HG03460 (cell line): ENCODE measurements around the gene KMT2D.
"Not testable (repeated sequence)": the region's sequence is repeated elsewhere in the genome, so short reads cannot be mapped to it uniquely, and the experiment has no call there.

Experiments used
- ATAC-seq: cut with Tn5 transposase; IDR thresholded peaks from one replicate; pipeline ENCODE4 v1.9.1; 2021; ENCODE audit not compliant: unreplicated experiment

The KMT2D gene

DNA sequence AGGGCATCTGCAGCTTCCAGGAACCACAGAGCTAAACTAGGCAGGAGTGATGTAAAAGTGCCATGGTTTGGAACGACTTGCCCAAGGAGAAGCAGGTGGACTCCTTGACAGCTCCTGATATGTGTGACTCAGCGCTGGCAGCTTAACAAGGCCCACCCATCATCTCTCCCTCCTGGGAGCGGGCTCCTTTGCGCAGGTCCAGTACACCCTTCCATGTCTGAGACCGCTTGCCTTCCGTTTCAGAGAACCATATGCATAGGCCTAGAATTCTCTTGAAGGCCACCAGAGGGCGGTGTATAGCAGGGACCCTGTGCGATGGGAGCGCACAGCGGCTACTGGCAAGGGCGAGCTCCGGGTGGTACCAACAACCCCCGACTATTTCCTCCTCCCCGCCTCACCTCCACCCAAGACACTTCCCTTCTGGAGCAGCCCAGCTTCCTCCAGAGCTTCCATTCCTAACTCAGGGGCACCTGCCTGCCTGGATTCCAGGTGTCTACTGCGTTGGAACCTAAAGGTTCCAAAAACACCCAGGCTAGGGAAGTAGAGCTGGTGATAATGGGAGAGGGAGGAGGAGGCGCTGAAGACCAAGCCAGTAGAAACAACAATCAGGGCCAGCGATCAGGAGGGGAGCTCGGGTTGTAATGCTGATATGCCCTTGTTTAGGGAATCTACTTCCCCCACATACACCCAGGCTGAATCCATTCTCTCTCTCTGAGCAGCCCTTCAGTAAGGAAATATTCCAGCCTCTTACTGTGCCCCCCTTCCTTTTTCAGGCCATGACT lies 27.7 kb upstream of the KMT2D start:
- ATAC-seq, result peak; percentile 74

DNA sequence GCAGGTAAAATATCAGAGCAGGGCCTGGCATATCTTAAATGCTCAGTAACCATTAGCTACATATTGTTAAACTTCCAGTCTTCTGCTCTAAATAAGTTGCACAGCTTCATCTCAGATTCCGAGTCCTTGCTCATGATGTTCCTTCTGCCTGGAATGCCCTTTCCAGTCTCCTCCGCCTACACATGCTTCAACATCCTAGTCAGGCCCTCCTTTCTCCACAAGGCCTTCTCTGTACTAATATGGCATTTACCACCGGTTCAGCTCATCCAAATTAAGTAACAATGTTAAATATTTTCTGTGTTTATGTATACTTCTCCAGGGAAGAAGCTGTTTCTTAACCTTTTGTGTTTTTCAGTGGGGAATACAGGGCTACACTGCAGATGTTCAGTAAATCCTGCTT lies 25.5 kb upstream of the KMT2D start:
- no peak for ATAC-seq

DNA sequence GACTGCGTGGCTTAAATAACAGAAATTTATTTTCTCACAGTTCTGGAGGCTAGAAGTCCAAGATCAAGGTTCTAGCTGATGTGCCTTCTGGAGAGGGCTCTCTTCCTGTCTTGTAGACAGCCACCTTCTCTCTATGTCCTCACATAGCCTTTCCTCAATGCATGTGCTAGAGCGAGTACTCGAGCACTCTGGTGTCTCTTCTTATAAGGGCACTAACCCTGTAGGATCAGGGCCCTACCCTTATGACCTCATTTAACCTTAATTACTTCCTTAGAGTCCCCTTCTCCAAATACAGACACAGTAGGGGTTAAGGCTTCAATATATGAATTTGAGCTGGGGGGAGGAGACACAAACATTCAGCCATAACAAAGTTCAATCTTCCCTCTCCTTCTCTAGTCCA lies 23.8 kb upstream of the KMT2D start:
- ATAC-seq, result no peak

DNA sequence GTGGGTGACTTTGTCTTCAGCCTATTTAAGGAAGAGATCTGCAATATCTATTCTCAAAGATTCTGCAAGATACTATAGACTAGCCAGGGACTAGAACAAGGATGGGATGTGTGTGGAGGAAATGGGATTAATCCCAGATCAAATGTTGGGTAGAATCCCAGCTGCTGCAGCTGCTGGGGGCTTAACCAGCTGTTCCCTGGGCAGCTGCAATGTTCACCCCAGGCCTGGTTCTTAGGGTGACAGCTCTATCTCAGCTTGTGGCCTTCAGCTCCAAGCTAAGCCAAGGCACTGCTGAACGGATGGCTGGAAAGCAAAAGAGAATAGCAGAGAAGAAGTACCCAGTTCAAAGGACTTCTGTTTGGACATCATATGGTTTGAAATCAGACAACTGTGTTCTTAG lies 19.2 kb upstream of the KMT2D start:
- ATAC-seq, result no peak

DNA sequence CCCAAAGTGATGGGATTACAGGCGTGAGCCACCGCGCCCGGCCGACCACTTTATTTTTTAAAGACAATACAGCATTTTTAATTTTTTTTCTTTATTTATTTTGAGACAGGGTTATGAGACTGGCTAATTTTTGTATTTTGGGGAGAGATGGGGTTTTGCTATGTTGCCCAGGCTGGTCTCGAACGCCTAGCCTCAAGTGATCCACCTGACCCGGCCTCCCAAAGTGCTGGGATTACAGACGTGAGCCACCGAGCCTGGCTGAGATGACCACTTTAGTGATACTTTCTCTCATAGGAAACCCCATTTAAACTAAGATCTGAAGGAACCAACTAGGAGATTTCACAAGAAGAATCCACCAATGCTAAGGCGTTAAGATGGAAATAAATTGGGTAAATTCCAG lies 10.4 kb upstream of the KMT2D start:
- no peak for ATAC-seq

DNA sequence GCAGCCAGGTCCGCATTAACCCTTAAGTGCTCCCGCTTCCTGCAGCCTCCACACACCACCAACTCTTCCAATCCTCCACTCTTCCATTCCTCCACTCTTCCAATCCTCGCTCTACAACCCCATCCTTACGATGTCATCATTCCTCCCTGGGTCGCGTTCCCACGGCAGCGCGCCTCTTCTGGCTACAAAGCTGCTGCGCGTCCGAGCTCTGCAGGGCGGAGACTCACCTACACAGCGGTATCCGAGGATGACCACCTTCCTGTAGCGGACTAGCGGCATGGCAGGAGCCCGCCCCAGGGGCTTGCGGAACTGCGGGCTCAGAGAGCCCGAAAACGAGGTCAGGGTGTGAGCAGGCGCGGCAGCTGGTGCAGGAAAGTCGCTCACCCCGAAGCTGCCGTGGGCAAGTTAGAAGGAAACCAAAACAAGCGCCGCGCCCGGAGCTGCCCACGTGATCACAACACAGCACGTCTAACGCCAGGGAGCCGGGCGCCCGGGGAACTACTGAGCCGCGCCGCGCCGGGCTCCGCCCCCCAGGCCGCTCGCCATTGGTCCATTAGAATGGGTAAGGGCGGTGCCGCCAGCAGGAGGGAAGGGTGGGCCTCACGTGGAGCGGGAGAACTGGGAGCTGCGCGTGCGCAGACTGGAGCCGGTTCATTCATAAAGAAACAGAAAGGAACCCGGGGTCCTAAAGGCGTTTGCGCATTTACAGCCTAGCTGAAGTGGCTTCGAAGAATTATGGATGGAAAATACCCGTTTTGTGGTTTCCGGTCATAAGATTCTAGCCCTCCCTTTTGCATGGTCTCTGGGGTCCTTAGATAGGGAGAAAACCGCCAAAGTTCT lies 9.1 kb upstream of the KMT2D start, which contains the start of gene RHEBL1:
TSS of gene RHEBL1 (minus strand) at position 473 of the 840 bp plus-strand sequence. CDS start at position 279, 194 bp downstream.
- peak; percentile 98 for ATAC-seq

DNA sequence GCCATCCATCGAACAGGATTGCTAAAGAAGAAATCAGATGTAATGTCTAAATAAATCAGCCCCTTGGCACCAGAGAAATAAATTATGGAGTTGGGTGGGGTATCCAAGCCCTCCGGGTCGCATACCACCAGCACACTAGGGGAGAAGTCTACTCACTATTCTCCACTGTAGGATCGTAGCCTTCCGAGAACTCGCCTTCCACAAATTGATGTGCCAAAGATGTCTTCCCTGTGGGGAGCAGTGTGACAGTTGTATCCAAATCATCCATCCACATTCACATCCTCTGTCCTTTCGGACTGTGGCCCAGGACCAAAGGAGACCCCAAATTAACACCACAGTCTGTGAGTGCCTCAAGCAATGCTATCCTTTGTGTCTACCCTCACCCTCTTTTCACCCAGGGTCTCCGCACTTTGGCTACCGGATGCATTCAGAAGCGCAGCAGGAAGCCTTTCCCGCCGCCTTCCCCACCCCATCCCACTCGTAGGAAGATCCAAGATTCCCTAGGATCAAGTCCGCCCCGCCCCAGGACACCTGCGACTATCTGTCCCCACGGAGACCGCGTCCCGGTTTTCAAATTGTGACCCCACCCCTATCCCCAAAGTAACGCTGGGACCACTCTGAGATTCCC lies 8.4 kb upstream of the KMT2D start:
- no peak for ATAC-seq

DNA sequence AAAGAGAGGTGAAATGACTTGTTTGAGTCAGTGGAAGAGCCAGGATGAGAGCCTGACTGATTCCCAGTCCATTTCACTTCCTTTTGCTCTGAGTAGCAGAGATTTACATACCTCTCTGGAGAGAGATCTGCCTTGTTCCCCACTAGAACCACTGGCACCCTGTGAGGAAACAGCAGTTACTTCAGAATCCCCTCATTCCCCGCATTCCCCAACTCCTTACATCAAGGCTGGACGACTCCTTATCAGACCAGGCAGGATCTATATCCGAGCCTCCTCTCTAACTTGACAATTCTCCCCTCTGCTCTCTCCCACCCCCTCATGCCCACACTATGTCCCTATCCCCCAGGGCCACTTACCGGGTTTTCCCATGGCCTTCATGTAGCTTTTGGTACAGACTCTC lies 5.5 kb upstream of the KMT2D start:
- ATAC-seq, result no peak

DNA sequence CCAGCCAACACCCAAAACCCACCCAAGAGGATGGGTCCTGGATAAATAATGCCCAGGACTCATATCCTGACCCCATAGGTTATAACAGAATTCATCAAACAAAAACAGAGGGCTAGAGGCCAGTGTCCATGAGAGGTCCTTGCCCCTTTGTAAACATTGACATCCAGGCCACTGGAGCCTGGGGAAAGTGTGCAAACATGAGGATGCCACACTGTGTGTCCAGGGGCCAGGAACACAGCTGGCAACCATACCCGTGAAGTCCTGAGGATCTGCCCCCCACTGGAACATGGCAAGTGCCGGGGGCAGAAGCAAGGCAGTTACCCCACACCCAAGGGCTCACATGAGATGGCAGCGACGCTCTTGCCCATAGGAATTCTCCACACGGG lies 4.2 kb upstream of the KMT2D start:
- ATAC-seq, result no peak

DNA sequence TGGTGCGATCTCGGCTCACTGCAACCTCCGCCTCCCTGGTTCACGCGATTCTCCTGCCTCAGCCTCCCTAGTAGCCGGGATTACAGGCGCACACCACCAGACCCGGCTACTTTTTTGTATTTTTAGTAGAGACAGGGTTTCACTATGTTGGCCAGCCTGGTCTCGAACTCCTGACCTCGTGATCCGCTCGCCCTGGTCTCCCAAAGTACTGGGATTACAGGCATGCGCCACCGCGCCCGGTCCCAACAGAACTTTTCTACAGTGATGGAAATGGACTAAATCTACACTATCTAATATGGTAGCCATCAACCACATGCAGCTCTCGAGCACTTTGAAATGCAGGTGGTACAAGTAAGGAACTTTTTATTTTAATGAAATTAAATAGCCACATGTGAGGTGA lies 1.3 kb upstream of the KMT2D start:
- ATAC-seq, result not testable (repeated sequence)

DNA sequence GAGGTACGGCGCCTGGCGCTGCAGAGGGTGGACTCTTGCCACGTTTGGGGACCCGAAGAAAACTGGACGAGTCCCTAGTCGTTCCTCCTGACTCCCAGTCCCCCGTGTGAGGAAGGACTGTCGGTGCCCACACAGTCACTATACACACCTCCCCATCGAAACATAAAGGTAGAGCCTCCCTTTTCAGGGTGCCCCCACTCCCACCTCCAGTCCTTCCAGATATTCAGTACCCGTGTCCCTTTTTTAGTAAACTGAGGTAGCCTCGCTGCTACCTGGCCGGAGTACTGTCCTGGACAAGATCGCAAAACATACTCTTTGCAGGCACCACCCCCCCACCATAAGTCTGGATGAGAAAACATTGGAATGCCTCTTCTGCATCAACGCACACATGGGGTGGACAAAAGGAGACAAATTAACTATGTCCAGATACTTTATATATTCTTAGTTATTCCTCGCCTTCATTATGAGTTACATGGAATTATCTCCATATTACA lies 610 bp upstream of the KMT2D start:
- ATAC-seq, result no peak

DNA sequence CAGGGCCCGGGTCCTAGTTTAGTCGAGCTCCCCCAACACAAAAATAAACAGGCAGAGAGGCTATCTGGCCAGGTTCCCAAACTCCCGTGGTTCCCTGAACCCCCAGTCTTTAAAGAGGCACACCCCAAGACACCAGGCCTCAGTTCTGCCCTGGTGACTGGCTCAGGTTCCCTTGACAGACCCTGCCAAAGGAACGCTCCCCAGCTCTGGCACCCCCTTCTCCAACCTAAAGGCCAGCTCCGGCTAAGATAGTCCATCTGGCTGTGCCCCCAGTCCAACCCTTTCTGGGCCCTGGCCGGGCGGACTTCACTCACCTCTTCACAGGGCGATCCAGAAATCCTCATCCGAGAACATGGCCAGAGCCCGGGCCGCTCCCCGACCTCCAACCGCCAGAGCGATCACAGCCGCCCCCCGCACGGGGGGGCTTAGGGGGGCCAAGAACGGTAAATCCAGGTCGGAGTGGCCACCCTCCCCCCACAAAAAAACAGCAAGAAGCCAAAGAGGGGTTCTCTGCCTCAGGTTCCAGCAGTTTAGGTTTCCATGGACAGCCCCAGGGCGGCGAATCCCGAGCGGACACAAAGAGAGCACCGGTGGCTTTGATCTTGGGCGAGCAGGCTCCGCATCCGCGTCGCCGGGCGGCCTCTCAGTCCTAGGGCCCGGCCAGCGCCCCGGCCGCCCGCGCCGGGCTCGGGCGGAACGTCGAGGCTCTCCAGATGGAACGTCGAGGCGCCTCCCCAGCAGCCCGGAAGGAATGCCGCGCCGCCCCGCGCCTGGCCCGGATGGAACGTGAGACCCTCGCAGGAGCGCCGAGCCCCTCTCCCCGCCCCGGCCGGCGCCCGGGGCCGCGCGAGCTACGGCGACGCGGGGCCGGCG lies 1.1 kb downstream of the KMT2D start:
- ATAC-seq, result peak; percentile 16

DNA sequence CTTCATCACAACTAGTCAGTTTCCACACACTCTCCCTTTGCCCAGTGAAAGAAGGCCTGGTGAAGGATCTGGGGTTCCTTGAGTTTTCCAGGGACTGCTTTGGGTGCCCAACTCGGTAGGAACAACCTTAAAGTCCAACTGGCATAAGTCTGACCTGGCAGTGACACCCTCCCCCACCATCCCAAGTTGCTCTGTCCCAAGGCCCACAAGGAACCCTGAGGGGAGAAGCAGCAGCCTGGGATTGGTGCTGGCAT lies 1.6 kb downstream of the KMT2D start:
- no peak for ATAC-seq

DNA sequence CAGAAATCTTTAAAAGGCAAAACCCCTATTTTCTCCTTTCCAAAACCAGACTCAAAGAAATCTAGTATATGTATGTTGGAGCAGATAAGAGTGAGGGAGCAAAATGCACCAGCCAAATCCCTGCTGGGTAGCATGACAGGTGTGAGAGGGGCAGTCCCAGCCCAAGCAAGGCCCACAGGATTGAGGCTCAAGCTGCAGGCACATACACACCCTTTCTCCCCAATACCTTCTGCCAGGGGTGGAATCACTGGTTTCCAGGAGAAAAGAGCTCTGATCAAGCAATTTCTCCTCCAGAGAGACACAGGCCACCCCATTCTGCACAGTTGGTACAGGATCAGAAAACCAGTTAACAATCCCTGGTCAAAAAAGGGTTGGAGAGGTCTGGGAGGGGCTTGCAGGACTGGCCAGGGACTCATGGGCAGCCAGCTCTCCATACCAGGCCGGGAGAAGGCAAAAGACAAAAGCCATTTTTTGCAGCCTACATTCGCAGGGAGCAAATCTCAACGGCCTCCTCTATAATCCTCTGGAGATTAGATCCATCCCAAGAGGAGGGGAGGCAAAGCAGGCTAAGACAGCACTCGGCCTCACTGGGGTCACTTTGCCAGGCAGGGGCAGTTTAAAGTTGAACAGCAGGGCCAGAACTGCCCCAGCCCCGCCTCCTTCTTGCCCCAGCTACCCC lies 2.1 kb downstream of the KMT2D start:
- ATAC-seq, result no peak

DNA sequence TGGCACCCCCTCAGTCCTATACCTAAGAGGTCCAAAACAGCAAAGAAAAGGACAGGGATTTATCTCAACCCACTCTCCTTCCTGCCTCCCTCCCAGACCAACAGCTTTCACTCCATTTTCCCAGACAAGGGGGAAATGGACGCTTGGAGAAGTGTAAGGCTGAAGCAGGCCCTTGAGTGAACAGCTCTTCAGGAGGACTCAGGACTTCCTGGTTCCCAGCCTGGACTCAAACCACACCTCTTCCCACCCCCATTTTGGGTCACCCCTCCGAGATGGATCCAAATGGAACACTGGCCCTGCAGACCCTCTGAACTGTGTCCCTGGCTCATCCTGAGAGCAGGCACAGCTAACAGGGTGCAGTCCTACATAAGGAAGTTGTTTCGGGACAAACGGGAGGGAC lies 2.7 kb downstream of the KMT2D start:
- no peak for ATAC-seq

DNA sequence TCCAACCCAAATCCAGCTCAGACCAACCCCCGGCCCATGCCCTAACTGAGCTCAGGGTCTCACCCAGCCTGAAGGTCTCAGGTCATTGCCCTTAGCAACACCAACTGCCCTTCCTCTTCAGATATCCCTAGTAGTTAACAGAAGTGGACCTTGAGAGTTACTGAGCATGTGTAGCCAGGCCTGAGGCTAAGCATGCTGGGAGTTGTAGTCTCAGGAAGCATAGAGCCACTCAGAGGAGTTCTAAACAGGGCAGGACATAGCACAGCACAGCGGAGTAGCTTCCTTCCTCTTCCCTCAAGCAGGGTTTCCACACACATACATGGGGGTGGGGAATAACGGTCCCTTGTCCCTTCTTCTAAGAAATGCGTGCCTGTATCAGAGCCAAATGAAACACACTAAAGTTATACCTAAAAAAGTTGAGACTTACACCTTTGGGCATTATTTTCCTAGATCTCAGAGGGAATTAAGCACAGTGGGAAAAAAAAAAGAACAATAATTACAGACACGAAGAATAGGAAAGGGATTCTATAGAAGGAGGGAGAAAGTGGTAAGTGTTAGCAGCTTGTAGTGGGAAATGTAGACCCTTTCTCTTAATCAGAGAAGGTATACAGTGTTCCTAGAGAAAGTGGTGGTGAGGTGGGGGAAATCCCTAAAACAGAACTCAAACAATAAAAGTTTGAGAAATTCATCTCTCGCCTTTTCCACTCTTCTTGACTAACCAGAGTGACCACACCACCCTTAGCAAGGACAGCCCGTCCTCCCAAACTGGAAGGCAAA lies 4.4 kb downstream of the KMT2D start:
- peak; percentile 63 for ATAC-seq

DNA sequence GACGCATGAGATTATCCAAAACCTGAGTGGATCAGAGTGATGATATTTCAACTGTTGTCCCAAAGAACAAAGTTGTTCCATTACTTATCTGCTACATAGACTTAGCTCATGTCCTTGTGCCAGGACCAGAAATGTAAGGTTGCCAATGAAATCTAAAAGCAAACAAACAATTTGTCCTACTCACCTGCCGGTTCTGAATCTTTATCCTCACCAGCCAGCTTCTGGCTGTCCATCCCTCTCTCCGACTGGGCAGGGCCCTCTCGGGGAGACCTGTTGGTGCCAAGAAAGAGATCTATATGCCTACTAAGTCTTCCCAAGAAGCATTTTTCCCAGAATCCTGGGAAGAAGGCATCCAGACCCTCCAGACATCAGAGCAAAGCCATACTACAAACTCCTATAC lies 5.5 kb downstream of the KMT2D start:
- ATAC-seq, result no peak

DNA sequence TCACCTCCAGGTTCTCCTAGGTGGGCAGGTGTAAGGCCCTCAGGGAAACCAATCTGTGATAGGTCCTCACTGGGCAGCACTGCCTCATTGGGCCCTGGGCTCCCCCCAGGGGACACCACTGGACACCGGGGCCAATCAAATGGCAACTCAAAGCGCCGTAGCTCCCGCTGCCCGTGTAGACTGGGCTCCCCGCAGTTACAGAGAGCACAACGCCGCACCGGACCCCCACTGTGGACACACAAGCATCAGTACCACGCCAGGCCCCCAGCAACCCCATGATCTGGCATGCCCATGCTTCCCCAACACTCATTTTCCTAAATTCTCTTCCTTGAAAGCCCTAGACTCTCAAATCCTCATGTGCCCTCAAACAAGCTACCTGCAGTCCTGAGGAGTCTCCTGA lies 6.1 kb downstream of the KMT2D start:
- ATAC-seq, result no peak

DNA sequence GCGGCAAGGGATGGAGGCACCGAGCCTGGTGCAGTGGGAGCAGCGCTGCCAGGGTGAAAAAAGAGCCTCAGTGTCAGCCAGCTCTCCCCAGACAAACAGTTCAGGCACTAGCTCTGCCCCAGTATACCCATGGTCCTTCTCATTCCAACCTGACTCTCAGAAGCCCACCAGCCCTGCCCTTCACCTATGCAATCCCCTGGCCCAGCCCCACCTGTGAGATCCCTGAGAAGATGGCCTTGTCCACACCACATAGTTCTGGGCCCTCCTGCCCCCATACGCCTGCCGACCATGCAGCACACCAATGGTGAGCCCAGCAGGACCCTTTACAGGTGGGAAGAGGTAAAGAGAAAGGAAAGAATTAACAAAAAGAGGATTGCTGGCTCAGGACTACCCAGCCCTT lies 6.5 kb downstream of the KMT2D start:
- ATAC-seq, result no peak
